ENCODE measurements around the gene SERPINB1.

- TF ChIP-seq SP1 (IDR thresholded peaks at IDR 0.05) (no peak), BHLHE40 (IDR thresholded peaks at IDR 0.05; ENCODE audit: borderline replicate concordance) (no peak), ARNT (IDR thresholded peaks at IDR 0.05) (no peak), SUZ12 (IDR thresholded peaks at IDR 0.05) (no peak), ZNF384 (IDR thresholded peaks at IDR 0.05) (no peak), PKNOX1 (IDR thresholded peaks at IDR 0.05) (no peak), NFRKB (IDR thresholded peaks at IDR 0.05) (no peak), FOXM1 (IDR thresholded peaks at IDR 0.05; ENCODE audit: borderline replicate concordance) (no peak), CTBP1 (IDR thresholded peaks at IDR 0.05; ENCODE audit: borderline replicate concordance) (no peak), FOXK2 (IDR thresholded peaks at IDR 0.05) (no peak), TARDBP (IDR thresholded peaks at IDR 0.05) (no peak), ELF4 (IDR thresholded peaks at IDR 0.05) (no peak), FOXA1 (IDR thresholded peaks at IDR 0.05) (no peak)
Observed at GRCh38 chr6:2802521-2803060, 39.1 kb downstream of the SERPINB1 start.
